C4-2B (cell line): ENCODE data around the gene SLC66A3.

Experiments used
- ZFX ChIP-seq: fragments of 450-650 bp; IDR thresholded peaks from 2 replicates; pipeline ENCODE4 v1.6.1; 2017
- TF ChIP-seq, protein P1 (sequence below): fragments of 450-650 bp; conservative IDR thresholded peaks from 2 replicates; pipeline ENCODE4 v1.5.1; 2017; ENCODE audit warnings: mild to moderate bottlenecking

GRCh38 chr2:11123856-11124759 lies 31.2 kb upstream of the SLC66A3 start:
- TF ChIP-seq, protein P1, sequence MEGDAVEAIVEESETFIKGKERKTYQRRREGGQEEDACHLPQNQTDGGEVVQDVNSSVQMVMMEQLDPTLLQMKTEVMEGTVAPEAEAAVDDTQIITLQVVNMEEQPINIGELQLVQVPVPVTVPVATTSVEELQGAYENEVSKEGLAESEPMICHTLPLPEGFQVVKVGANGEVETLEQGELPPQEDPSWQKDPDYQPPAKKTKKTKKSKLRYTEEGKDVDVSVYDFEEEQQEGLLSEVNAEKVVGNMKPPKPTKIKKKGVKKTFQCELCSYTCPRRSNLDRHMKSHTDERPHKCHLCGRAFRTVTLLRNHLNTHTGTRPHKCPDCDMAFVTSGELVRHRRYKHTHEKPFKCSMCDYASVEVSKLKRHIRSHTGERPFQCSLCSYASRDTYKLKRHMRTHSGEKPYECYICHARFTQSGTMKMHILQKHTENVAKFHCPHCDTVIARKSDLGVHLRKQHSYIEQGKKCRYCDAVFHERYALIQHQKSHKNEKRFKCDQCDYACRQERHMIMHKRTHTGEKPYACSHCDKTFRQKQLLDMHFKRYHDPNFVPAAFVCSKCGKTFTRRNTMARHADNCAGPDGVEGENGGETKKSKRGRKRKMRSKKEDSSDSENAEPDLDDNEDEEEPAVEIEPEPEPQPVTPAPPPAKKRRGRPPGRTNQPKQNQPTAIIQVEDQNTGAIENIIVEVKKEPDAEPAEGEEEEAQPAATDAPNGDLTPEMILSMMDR, result peak; percentile 92
- TF ChIP-seq ZFX, result no peak
